Neutrophil (primary cell): ENCODE measurements around the gene CERT1.

Source experiments
- H3K27ac ChIP-seq: fragments of 200-600 bp; sonication (generic); 2 replicates; pipeline ENCODE4 v1.5.1; 2016; ENCODE audit warnings: mild to moderate bottlenecking, moderate library complexity
- H3K27me3 ChIP-seq: fragments of 200-600 bp; sonication (generic); 2 replicates; pipeline ENCODE4 v1.6.0; 2016; ENCODE audit warnings: mild to moderate bottlenecking
- H3K36me3 ChIP-seq: fragments of 200-600 bp; sonication (generic); 2 replicates; pipeline ENCODE4 v1.5.1; 2017
- H3K4me1 ChIP-seq, 2 experiments: fragments of 200-600 bp in 1 of 2; sonication (generic) in 1 of 2; 1 replicate in 1 of 2; 2 replicates in 1 of 2; pipeline versions ENCODE4 v1.5.1 to v1.6.1; 2013 to 2016; ENCODE audit warnings: low read depth in 1 of 2, low read length in 1 of 2, mild to moderate bottlenecking in 1 of 2, moderate library complexity in 1 of 2; ENCODE audit not compliant: control insufficient read depth in 1 of 2, insufficient read depth in 1 of 2
- H3K4me3 ChIP-seq, 2 experiments: fragments of 200-600 bp in 1 of 2; sonication (generic) in 1 of 2; 1 replicate in 1 of 2; 2 replicates in 1 of 2; pipeline ENCODE4 v1.5.1; 2013 to 2016; ENCODE audit warnings: low read depth in 1 of 2, low read length in 1 of 2, mild to moderate bottlenecking in 1 of 2, moderate library complexity in 1 of 2
- H3K9me3 ChIP-seq: fragments of 200-600 bp; sonication (generic); 2 replicates; pipeline ENCODE4 v1.5.1; 2016
- CTCF ChIP-seq: fragments of 200-600 bp; sonication (generic); IDR thresholded peaks from 2 replicates; pipeline ENCODE4 v1.5.1; 2016; ENCODE audit warnings: antibody characterized with exemption

CERT1 gene

GRCh38 chr5:75463726-75464125 lies 47.7 kb downstream of the CERT1 start:
- TF ChIP-seq CTCF, result no peak
- H3K4me3 ChIP-seq, result no peak overlapping the region
- H3K27me3 ChIP-seq, result no peaks in the 10 kb centered on the region
- H3K36me3 ChIP-seq, result peaks cover under 1% of the 10 kb centered on the region
- H3K4me1 ChIP-seq, result peaks cover 31 to 39% of the 10 kb centered on the region in 2 experiments
- H3K9me3 ChIP-seq, result no peaks in the 10 kb centered on the region
- H3K27ac ChIP-seq, result peak overlapping the region; percentile 55

GRCh38 chr5:75461679-75462078 lies 49.8 kb downstream of the CERT1 start:
- no peak overlapping the region for H3K4me3 ChIP-seq
- TF ChIP-seq CTCF, result no peak
- peaks cover 31 to 39% of the 10 kb centered on the region in 2 experiments for H3K4me1 ChIP-seq
- no peaks in the 10 kb centered on the region for H3K27me3 ChIP-seq
- peak overlapping the region; percentile 67 for H3K27ac ChIP-seq
- peaks cover 7% of the 10 kb centered on the region for H3K36me3 ChIP-seq
- no peaks in the 10 kb centered on the region for H3K9me3 ChIP-seq

- Histone ChIP-seq H3K36me3 (peaks cover 7% of the 10 kb centered on the region), H3K4me3 (no peak overlapping the region), H3K4me1 (peaks cover 31 to 39% of the 10 kb centered on the region in 2 experiments), H3K27ac (peak overlapping the region; percentile 67), H3K9me3 (no peaks in the 10 kb centered on the region), H3K27me3 (no peaks in the 10 kb centered on the region)
- no peak for TF ChIP-seq CTCF
Measured at GRCh38 chr5:75460942-75461610, 50.4 kb downstream of the CERT1 start.

- Histone ChIP-seq H3K4me3 (no peak overlapping the region), H3K36me3 (peaks cover 7% of the 10 kb centered on the region), H3K27me3 (no peaks in the 10 kb centered on the region), H3K9me3 (no peaks in the 10 kb centered on the region), H3K4me1 (peaks cover 31 to 39% of the 10 kb centered on the region in 2 experiments), H3K27ac (peak overlapping the region; percentile 67)
- no peak for TF ChIP-seq CTCF
Measured at GRCh38 chr5:75460532-75460931, 50.9 kb downstream of the CERT1 start.

GRCh38 chr5:75457691-75458090 lies 53.7 kb downstream of the CERT1 start:
- Histone ChIP-seq H3K9me3 (no peaks in the 10 kb centered on the region), H3K27me3 (no peaks in the 10 kb centered on the region), H3K4me1 (peaks cover 18 to 24% of the 10 kb centered on the region in 2 experiments), H3K4me3 (no peak overlapping the region), H3K36me3 (peaks cover 17% of the 10 kb centered on the region), H3K27ac (no peak overlapping the region)
- TF ChIP-seq CTCF, result no peak
